Right cardiac atrium (tissue), 5 donors: Measurements from ENCODE around the gene HTR1A. TPM values are rescaled to one million over a fixed set of nuclear protein-coding genes. Genes with fewer than 3 reads are reported as not detected.

Source experiments
- ATAC-seq, 2 donors: fragments of 200-7000 bp; cut with Tn5 transposase; one replicate each; pipeline versions ENCODE4 v1.8.0 to v1.9.1; 2020; ENCODE audit warnings: moderate library complexity in 2 of 2, mild to moderate bottlenecking in 1 of 2
- DNase-seq, 3 donors: peaks; one replicate each; pipeline ENCODE4 v3.0.0-alpha.2; 2020
- H3K27ac ChIP-seq: one replicate; pipeline ENCODE4 v1.5.1; 2013; ENCODE audit warnings: mild to moderate bottlenecking, low read length, control low read depth, moderate library complexity
- H3K27me3 ChIP-seq: one replicate; pipeline ENCODE4 v1.6.1; 2013; ENCODE audit not compliant: control insufficient read depth, insufficient read depth
- H3K4me1 ChIP-seq: one replicate; pipeline ENCODE4 v1.6.1; 2013; ENCODE audit warnings: low read length; ENCODE audit not compliant: control insufficient read depth, insufficient read depth
- H3K4me3 ChIP-seq: one replicate; pipeline ENCODE4 v1.5.1; 2013; ENCODE audit warnings: low read length, control low read depth
- H3K9me3 ChIP-seq: one replicate; pipeline ENCODE4 v1.6.1; 2013; ENCODE audit warnings: low read length; ENCODE audit not compliant: control insufficient read depth
- WGBS: extraction: QIAGEN DNeasy Blood & Tissue Kit; methylation state at CpG from one replicate; pipeline ENCODE4 v1.1.7; 2013; 5-methylcytosine and 5-hydroxymethylcytosine counted together
- intact Hi-C, 4 donors: fragments of 100-400 bp; cut with DNase I; formaldehyde crosslinking; loops; one replicate each; pipeline versions ENCODE4 v1.11.0 to v1.14.0; 2022 to 2023
- long read RNA-seq, 4 donors: library from polyadenylated mRNA; unstranded; transcript quantifications; one replicate each; pipeline ENCODE4 v2.0.0, GENCODE V29; 2020 to 2021
- polyA plus RNA-seq: library from polyadenylated mRNA; stranded (reverse); fragments of 200-250 nt; gene quantifications from one replicate; pipeline ENCODE4 v1.2.3, GENCODE V29; 2013
- total RNA-seq, 4 donors: library from RNA; stranded (reverse); fragmentation: NEBNext Ultra II Directional; extraction: Animal tissue kit (Norgen Biotek cat#: 25700); gene quantifications; one replicate each; pipeline ENCODE4 v1.2.1, GENCODE V29; 2021
- donor health status: healthy with polysubstance abuse.
- donor health status: DM: no; HTN: yes; CAD: no.
- donor health status: DM: no; HTN: no; CAD: no.
- donor health status: DM: no; HTN: yes; CAD: no; lungs with severe emphysema.
- donor health status: DM: yes; HTN: yes; CAD: no.

Gene HTR1A
- total RNA-seq = under 1 TPM in 1 of 4 donors, not detected in 3; 0.35 TPM
- not detected for polyA plus RNA-seq
- long read RNA-seq, donor 1 = 0 reads
- long read RNA-seq, donor 2 = 0 reads
- long read RNA-seq, donor 3 = 0 reads
- long read RNA-seq, donor 4 = 0 reads

GRCh38 chr5:63962279-63962678, at the start of gene HTR1A:
HTR1A (minus strand) TSS chr5:63962445; CDS start chr5:63961719, 726 bp downstream.
- Histone ChIP-seq H3K27me3 (no peaks in the 10 kb centered on the region), H3K27ac (no peak within 1 kb of the TSS), H3K9me3 (no peaks in the 10 kb centered on the region), H3K4me3 (no peak within 1 kb of the TSS), H3K4me1 (no peaks in the 10 kb centered on the region)
- intact Hi-C loops = loop anchor here (5.0 to 10.0 kb wide), 3 partner anchors 557 to 567 kb away; no protein-coding TSS in a partner anchor
- no peak for ATAC-seq
- WGBS = 5% methylated on average over 9 of the region's 9 CpGs
- no peak for DNase-seq

- DNase-seq (no peak), ATAC-seq (no peak)
- Histone ChIP-seq H3K27ac (no peak overlapping the region), H3K9me3 (no peaks in the 10 kb centered on the region), H3K4me1 (no peaks in the 10 kb centered on the region), H3K27me3 (no peaks in the 10 kb centered on the region), H3K4me3 (no peak overlapping the region)
- intact Hi-C loops = no loop called here
- WGBS = 78% methylated on average over 3 of the region's 3 CpGs
Observed at GRCh38 chr5:64003966-64004365, 41.7 kb upstream of the HTR1A start.

DNA sequence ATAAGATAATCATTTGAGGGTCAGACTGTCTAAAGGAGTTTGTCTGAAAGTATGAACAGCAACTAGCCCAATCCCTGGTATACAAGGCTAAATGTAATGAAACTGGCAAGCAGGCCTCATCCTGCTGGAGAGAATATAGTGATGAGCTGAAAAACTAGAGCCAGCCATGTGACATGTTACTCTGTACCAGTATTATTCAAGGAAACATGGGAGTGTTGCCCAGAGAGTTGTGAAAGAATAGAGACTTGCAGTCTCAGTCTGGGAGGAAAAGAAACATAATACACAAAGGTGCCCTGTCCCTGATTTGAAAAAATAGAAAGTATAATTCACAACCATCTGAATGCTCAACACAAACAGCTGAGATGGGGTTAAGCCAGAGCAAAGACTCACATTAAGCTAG, 37.9 kb upstream of the HTR1A start:
- ATAC-seq (no peak), DNase-seq (no peak)
- Histone ChIP-seq H3K27ac (no peak overlapping the region), H3K9me3 (no peaks in the 10 kb centered on the region), H3K27me3 (no peaks in the 10 kb centered on the region), H3K4me3 (no peak overlapping the region), H3K4me1 (no peaks in the 10 kb centered on the region)
- intact Hi-C loops = no loop called here

DNA sequence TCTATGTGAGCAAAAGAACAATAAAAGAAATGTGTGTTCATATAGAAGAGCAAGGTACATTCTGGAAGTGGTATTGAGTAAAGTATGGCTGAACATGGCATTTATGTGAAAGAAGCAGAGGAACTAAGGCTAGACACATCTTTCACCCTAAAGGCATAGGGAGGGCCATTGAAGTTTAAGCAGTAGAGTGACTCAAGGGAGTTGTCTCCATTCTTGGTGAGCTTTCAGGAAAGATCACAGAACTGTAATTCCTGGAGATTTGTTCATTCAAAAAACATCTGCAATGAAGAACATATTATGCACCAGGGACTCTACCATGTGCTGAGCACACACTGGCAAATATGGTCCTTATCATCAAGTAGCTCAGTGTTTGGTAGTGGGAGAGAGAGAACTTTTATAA, 24.8 kb upstream of the HTR1A start:
- Histone ChIP-seq H3K9me3 (no peaks in the 10 kb centered on the region), H3K27me3 (no peaks in the 10 kb centered on the region)
- no peak for DNase-seq

GRCh38 chr5:63981864-63982263, 19.6 kb upstream of the HTR1A start:
- intact Hi-C loops = no loop called here
- DNase-seq (no peak), ATAC-seq (no peak)
- Histone ChIP-seq H3K27me3 (no peaks in the 10 kb centered on the region), H3K4me1 (no peaks in the 10 kb centered on the region), H3K4me3 (no peak overlapping the region), H3K27ac (no peak overlapping the region), H3K9me3 (no peaks in the 10 kb centered on the region)
- 50% methylated on average over 2 of the region's 2 CpGs for WGBS

More for the DNA sequence above, 24.8 kb upstream of the HTR1A start:
- ATAC-seq = no peak
- Histone ChIP-seq H3K27ac (no peak overlapping the region), H3K4me3 (no peak overlapping the region), H3K4me1 (no peaks in the 10 kb centered on the region)
- intact Hi-C loops = no loop called here

DNA sequence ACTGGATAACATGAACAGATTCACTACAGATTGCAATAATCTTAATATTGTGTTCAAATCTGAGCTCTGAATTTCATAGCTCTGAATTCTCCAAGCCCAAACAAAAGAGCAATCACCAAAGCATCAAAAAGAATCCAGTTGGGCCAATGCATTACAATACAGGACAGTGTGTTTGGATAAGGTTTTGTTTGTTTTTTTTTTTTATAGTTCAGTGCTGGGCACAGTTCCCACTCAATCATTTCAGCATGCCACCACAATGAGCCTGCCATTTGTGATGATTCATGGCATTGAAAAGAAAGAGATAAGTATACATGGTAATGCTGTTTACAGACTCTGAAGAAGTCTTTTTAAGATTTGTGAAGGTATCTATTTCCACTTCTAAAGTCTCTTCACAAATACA, 1.7 kb upstream of the HTR1A start:
- H3K27me3 ChIP-seq = no peaks in the 10 kb centered on the region
- DNase-seq (no peak), ATAC-seq (no peak)
- no peaks in the 10 kb centered on the region for H3K4me1 ChIP-seq
- H3K27ac ChIP-seq = no peak overlapping the region
- no peak overlapping the region for H3K4me3 ChIP-seq
- intact Hi-C loops = loop anchor here (5.0 to 10.0 kb wide), 3 partner anchors 559 to 569 kb away; no protein-coding TSS in a partner anchor
- H3K9me3 ChIP-seq = no peaks in the 10 kb centered on the region

DNA sequence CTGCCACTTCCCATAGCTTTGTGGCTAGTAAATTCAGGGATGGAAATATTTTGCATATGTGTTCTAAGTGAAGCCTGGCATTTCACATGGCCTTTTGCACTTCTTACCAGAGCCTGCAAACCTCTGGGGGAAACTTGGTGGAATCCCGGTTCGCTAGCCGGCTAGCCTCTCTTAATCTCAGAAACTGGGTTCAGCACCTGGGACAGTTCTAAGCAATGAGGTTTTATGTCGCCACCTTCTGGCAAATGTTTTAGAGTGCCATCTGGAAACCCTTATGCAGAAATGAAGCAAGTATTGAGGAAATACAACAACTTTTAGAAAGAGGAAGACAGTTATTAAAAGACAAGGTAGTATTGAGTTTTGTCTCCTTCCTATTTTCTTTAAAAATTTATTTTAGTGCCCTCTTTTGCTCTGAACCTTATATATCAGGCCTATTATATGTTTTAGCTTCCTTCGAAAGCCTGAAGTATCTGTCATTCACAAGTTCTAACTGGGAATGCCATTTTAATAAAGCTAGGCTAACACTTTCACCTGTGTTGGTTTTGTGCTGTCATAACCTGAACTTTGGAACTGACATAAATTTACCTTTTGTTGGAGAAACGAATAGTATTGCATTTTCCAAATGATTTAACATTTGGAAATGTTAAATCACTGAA, 963 bp upstream of the HTR1A start:
- Histone ChIP-seq H3K27me3 (no peaks in the 10 kb centered on the region), H3K9me3 (no peaks in the 10 kb centered on the region), H3K4me1 (no peaks in the 10 kb centered on the region), H3K27ac (no peak overlapping the region), H3K4me3 (no peak overlapping the region)
- 23% methylated on average over 6 of the region's 6 CpGs for WGBS
- intact Hi-C loops = loop anchor here (5.0 to 10.0 kb wide), 3 partner anchors 558 to 568 kb away; no protein-coding TSS in a partner anchor
- peak in 1 of 3 donors; percentile 15 for DNase-seq
- peak; percentile 26 to 59 for ATAC-seq

GRCh38 chr5:63961598-63962161, 565 bp downstream of the HTR1A start:
- Histone ChIP-seq H3K4me1 (no peaks in the 10 kb centered on the region), H3K27me3 (no peaks in the 10 kb centered on the region), H3K9me3 (no peaks in the 10 kb centered on the region), H3K27ac (no peak overlapping the region), H3K4me3 (no peak overlapping the region)
- ATAC-seq (no peak), DNase-seq (no peak)
- intact Hi-C loops = loop anchor here (5.0 to 10.0 kb wide), 3 partner anchors 557 to 567 kb away; no protein-coding TSS in a partner anchor
- WGBS = 3% methylated on average over 34 of the region's 34 CpGs

DNA sequence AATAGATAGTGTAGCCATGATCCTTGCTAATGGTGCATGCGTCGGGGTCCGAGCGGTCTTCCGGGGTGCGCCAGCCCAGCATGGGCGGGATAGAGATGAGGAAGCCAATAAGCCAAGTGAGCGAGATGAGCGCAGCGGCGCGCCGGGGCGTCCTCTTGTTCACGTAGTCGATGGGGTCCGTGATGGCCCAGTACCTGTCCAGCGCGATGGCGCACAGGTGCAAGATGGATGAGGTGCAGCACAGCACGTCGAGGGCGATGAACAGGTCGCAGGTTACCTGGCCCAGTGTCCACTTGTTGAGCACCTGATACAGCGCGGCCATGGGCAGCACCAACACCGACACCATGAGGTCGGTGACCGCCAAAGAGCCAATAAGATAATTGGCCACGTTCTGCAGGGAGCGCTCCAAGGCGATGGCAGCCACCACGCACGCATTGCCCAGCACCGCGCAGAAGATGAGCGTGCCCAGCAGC, 1.1 kb downstream of the HTR1A start:
- Histone ChIP-seq H3K27ac (no peak overlapping the region), H3K9me3 (no peaks in the 10 kb centered on the region), H3K4me3 (no peak overlapping the region), H3K27me3 (no peaks in the 10 kb centered on the region), H3K4me1 (no peaks in the 10 kb centered on the region)
- intact Hi-C loops = loop anchor here (5.0 to 10.0 kb wide), 3 partner anchors 556 to 566 kb away; no protein-coding TSS in a partner anchor
- peak in 1 of 3 donors; percentile 32 for DNase-seq
- ATAC-seq = no peak
- 6% methylated on average over 37 of the region's 37 CpGs for WGBS

- Histone ChIP-seq H3K4me1 (no peaks in the 10 kb centered on the region), H3K27ac (no peak overlapping the region), H3K27me3 (no peaks in the 10 kb centered on the region), H3K9me3 (no peaks in the 10 kb centered on the region), H3K4me3 (no peak overlapping the region)
- peak in 1 of 3 donors; percentile 15 for DNase-seq
- 9% methylated on average over 27 of the region's 27 CpGs for WGBS
- ATAC-seq = no peak
- intact Hi-C loops = loop anchor here (5.0 to 10.0 kb wide), 3 partner anchors 556 to 566 kb away; no protein-coding TSS in a partner anchor
Observed at GRCh38 chr5:63960646-63961045, 1.6 kb downstream of the HTR1A start.
